Stimulated activated CD4-positive, alpha-beta T cell treated with anti-CD3 and anti-CD28 coated beads, Interleukin-1b, Interleukin-23, amount 100 ng/mL, for 1 hour (primary cell): ENCODE data around the gene PALM2AKAP2.

ENCODE experiments used
- DNase-seq, 2 donors: peaks; one replicate each; pipeline ENCODE4 v3.0.0-alpha.2; 2020; ENCODE audit warnings: low read depth in 2 of 2

Gene PALM2AKAP2

DNA sequence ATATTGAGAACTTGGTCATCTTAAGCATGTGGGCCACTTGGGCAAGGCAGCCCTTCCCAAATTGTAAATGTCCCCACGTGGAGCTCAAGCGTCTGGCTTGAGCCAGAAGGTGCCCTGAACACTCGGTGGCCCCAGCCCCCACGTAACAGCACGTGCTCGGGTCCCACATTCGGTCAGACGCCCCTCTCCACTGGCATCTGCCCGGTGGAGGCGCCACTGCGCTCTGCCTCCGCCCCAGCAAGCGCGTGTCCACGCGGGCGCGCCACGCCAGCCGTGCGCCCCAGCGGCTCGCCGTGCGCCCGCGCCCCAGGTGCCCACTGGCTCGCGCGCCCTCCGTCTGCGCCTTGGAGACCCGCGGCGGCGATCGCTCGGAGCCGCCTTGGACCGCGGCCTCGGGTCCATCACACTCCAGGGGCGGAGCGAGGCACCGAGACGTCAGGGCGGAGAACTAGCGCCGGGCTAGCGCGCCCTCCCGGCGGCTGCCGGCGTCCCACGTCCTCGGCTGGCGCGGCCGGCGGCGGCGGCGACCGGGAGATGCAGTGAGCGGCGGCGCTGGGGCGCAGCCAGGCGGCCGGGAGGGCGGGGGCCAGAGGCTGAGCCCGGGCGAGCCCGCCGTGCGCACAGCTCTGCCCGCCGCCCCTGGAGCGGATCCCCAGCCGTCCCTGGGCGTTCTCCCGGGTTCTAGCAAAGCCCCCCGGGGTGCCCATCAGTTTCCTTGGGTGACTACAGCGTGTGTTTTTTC lies at the start of gene PALM2AKAP2:
Gene PALM2AKAP2, plus strand, starts transcription at position 488 of the 742 bp plus-strand sequence. CDS start 291 bp downstream, outside the sequence.
- no peak for DNase-seq

DNA sequence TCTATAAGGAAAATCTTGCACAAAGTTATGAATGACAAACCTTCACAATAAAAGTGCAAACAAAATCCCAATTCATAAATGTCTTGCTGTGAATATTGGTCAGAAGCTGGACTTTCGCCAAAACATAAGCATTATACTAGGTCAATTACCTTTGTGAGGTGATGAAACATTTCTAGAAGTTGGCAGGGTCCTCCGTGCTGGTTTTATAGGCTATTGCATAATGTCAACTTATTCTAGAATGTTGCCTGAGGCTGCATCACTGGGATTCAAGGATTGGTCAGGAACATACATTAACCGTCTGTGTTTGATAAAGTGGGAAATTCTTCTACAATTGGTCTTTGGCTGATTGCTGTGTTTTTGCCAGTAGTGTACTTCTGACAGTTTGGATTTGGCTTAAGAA lies 49.8 kb upstream of the PALM2AKAP2 start:
- no peak for DNase-seq

DNA sequence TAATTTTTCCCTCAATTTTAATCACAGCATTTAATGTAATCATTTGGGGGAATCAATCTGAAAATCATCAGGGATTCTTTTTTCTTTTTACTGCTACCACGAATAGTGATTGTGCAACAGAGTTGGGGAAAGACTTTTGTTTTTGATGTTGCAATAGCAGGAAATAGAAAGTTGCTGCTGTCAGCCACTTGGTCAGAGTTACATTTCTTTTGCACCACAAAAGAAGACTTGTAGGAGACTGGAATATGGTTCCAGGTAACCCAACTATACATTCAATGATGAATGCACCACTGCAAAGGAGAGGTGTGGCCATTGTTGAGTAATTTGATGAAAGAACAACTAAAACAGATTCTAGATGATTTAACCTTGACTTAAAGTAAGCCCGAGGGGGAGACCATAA lies 46.3 kb upstream of the PALM2AKAP2 start:
- no peak for DNase-seq

DNA sequence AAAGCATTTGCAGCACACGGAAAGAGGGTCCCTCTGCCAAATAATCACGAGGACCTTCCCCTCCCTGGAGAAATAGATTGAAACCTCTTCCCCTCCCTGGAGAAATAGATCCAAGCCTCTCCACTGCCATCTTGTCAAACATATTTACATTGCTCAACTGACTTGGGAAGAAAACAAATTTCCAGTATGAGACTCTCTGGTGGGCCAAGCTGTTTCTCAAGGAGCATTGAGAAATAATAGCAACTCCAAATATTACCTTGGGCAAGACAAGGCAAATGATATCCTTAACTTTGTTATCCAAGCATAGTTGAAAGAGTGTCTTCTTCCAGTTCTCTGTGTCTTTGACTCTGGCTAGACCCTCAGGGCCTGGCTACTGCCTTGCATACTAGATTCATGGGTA lies 45.2 kb upstream of the PALM2AKAP2 start:
- no peak for DNase-seq

DNA sequence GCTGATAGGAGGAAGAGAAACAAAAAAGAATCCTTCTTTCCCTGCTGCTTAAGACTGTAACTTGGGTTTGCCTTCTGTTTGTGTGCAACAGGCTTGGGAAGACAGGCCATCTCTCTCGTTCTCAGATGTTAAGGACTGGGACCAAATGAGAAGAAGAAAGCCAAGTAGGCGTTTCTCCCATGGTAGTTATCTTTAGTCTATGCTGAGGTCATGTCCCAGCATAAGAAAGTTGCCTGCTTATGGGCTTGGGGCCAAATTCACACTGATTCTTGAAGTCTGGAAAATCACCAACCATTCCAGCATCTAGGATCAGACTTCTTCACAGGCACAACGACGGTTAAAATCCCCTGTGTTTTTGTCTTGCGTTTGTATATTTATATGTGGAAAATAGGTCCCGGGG lies 44.2 kb upstream of the PALM2AKAP2 start:
- DNase-seq = no peak

DNA sequence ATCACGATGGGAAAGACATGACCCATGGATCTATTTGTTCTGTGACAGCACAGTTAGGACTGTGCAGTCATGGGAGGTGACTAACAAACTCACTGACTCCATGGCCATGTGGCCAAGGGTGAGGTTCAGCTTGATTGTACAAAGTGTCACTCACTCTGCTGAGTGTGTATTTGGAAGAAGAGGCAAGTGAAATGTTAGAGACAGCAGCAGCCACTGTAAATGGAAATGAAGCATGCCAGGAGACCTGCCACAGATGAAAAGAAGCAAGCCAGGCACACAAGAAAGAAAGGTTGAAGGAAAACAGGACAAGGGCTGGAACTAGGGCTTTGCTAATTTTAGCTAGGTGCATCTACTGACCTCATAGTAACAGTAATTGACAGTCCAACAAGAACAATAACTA lies 42.7 kb upstream of the PALM2AKAP2 start:
- DNase-seq = no peak

DNA sequence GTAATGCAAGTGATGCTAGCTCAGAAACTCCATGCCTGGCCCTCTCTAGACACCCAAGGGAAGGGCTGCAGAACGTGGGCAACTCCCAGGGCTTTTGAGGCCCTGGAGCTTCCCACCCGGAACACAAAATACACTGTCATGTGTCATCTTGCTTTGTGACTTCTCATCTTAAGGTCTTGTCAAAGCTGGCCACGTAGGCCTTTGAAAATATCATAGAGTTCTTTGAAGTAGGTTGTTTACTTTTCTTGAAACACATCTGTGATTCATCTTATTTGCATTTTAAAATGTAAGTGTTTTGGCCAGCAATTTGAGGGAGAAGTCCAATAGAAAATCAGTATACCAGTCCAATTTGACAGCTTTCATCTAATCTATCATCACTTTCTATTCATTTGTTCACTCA lies 40.2 kb upstream of the PALM2AKAP2 start:
- DNase-seq = no peak

DNA sequence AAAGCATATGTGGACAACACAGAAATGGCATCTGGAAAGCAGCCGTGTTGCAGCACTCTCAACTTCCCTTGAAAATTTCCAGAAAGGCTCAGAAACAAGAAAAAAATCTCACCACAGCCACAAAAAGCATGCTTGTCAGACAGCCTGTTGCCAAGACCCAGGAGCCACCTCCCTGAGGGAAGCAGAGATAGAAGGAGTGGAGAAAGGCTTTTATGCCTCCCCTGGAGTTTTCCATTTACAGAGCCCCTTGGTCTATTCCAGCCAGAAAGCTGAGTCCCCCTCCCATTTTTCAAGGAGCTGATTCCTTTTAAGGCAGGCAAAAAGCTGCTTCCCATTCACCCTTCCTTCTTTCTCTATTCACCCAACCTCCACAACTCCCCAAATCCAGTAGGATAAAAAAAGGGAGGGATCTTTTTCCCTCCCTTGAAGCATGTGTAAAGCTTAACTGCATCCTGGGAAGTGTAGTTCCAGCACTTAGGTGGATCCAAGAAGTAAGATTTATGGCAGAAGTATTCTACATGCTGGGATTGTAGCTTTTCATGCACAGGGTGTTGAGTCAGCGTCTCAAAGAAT lies 37.1 kb upstream of the PALM2AKAP2 start:
- no peak for DNase-seq

DNA sequence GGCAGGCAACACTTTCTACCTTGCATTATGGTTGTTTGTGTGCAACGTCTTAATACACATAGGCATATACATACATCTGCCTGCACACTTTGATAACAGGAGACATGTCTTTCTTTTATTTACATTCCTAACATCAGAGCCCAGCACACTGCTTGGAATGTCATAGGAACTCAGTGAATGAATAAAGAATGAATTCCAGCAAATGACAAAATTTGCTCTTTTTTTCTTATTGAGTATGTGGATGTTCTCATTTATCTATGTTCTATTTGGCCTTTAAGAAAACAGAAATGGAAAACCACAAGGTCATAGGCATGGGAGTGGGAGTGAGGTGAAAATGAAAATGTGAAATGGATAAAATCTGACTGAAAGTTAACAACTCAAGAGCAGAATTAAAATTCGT lies 36.3 kb upstream of the PALM2AKAP2 start:
- no peak for DNase-seq

DNA sequence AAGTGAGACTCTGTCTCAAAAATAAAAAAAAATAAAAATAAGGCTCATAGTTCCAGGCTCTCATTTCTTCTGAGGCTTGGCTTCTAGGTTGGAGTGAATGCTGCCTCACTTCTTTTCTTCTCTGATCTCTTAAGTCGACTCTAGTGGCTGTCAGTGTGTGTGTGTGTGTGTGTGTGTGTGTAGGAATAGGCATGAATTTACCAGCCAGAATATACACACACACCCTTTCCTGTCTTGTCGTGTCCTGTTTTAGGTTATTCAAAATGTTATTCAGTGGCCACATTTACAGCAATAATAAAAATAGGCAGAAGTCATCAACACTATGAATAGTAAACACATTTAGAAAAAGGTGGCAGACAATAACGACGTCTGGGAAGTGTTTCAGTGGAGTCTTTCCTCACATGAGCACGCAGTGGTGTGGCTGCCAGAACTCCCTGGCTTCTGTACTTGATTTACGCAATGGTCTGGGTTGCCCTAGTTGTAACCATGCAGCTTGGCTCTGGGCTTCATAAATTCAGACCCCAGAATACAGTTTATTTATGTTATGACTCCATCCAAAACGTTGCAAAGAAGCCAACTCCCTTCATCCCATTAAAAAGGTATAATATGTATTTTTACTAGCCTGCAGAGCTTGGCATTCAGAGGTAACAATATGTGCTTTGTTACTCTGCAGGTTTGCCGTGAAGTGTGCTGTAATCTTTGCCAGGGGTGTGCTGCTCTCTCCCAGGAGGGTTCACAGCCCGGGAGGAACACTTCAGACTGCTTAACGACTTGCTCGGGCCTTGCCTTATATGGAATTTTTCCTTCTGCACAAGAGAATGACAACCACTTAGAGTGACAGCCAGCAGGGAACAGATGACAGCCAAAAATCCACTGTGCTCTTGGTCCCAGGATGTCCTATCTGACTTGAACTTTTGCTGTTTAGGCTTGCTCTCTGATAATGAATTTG lies 34.4 kb upstream of the PALM2AKAP2 start:
- DNase-seq = no peak

DNA sequence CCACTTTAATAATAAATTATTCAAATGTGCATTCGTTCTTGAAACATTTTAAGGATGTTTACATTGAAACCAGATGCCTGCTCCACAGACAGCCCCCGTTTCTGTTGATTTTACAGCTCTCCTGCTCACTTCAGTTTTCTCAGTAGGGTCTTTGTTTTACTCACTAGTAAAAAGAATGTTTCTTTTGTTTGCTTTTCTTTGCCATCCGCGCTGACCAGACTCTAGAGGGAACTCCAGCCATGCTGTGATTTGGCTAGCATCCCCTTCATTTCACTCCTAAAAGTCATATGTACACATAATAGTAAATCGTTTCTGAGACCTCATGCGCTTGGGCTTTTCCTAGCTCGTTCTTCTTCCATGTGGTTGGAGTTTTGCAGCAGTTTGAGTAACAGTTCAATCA lies 28.7 kb upstream of the PALM2AKAP2 start:
- DNase-seq = no peak

DNA sequence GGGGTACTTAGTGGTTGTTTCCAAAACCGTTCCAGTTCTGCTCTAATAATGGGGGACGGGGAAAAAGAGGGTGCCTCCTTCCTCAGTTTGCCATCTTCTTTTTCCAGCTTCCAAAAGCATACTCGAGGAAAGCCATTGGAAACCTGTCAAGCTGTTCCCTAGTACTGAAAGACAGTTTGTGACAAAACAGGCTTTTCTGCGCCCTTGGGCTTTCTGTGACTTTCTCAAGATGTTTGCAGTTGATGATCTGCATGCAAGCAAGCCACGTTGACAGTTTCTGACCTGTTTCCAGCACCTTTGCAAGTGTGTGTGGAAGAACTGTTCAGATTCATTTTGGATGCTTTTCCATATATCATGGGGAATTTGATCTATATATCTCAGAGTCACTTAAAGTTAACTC lies 26.7 kb upstream of the PALM2AKAP2 start:
- no peak for DNase-seq

DNA sequence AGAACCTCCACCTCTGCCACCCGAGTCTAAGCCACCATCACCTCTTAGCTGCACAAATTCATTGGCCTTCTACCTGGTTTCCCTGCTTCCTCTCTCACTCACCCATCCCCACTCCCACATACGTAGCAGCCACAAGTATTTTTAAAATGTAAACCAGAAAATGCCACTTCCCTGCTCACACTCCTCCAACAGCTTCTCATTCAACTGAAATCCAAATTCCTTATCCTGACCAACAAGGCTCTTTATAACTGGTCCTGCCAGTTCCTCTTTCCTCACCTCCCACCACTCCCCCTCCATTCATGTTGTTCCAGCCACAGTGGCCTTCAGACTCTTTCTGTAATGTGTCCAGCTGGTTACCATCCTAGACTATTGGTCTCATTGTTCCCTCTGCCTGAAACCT lies 25.0 kb upstream of the PALM2AKAP2 start:
- DNase-seq = no peak

DNA sequence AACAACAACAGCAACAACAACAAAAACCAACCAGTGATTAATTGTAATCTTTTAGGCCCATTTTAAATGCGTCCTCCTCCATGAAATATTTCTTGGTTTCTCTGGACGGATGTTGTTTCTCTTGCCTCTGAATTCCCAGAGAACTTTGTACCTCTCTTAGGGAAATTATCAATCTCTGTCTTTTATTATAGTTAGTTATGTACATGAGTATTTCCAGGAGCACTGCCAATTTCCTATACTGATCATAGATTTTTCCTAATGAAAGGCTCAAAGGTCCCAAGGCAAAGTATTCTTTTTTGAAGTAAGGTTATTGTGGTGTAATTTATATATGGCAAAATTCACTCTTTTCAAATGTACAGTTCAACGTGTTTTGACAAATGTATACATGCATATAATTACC lies 20.4 kb upstream of the PALM2AKAP2 start:
- no peak for DNase-seq

DNA sequence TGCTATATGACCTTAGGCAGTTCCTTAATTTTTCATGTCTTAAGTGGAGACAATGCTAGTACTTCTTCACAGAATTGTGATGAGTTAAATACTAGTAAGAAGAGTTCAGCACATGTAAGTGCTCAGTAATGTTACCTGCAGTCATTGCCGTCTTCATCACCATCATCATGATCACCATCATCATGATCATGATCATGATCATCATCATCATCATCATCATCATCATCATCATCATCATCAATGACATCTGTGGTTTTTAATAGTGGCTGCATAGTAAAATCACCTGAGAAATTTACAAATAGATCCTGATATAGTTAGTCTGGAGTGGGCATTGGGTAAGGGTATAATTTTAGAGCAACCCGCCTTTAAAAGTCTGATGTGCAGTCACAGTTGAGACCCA lies 14.7 kb upstream of the PALM2AKAP2 start:
- DNase-seq = no peak

DNA sequence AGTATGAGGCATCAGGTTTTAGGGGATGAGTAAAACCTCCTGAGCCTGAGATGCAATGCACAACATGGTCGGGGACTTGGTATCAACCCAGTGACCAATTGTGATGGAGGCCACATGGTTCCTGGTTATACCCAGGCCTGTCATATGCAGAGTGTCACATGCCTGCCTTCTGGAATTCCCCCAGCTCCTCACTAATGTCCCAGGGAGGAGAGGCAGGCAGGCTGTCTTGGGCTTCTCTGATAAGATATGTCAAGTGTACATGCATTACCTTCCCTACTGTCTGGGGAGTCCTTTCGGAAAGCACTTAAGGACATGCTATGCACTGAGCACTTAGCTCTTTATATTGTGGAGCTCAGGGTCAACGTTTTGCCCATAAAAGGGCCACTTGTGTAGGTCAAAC lies 14.2 kb upstream of the PALM2AKAP2 start:
- no peak for DNase-seq

DNA sequence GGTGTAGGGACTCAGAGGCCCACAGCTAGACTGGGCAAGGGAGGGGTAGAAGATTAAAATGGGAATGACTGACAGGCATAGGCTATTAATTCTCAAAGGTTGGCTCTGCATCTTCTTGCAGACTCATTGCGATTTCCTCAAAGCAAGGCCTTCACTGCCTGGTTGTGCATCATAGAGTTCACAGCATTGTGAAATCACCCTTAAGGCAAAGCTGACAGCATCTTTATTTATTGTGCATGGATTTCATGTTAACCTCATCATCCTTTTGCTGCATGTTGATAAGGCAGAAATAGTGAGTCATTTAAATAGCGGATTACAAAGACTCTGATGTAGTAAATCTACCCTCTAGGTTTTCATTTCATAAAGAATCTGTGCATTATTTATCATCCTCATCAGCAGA lies 13.6 kb upstream of the PALM2AKAP2 start:
- no peak for DNase-seq

DNA sequence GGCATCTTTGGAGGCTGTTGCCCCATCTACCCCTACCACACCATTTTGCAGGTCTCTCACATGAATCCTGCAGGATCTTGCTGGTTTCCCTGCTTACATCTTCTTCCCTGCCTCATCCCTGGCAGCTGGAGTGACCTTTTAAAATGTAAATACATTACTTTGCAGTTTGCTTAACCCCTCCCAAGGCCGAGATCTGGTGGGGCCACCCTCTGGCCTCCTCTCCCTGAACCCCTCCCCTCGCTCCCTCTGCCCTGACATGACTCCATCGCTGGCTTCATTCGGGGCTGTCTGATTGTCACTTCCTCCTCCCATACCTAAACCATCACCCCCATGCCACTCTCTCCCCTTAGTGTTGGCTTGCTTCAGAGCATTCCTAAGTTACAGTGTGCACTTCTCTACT lies 12.6 kb upstream of the PALM2AKAP2 start:
- no peak for DNase-seq

DNA sequence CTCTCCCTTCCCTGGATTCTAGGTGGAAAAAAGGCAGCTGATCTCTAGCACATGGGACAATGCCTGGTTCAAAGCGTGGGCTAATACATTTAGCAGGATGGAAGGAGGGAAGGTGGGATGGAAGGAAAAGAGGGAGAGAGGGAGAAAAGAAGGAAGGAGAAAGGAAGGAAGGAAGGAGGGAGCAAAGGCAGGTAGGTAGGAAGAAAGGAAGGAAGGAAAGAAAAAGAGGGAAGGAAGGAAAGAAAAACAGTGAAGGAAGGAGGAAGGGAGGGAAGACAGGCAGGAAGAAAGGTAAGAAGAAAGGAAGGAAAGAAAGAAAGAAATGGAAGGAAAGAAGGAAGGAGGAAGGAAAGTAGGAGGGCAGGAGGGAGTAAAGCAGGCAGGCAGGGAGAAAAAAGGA lies 12.2 kb upstream of the PALM2AKAP2 start:
- no peak for DNase-seq

DNA sequence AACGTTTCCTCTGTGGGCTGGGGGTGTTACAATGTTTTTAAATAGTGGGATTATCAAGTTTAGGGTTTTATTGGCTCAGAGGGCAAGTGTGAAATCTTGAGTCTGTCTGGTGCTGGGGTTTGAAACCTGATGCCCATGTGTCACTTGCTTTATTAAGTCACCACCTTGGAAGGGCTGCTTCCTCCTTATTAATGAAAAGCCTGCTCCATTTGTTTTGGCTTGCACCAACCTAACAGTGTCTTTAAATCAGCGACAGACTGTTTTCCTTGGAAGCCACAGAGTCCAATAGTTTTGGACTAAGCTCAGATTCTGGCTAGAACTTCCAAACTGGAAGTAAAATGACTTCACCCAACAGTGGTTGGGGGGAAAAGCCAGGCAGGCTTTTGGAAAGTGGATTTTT lies 10.7 kb upstream of the PALM2AKAP2 start:
- no peak for DNase-seq

DNA sequence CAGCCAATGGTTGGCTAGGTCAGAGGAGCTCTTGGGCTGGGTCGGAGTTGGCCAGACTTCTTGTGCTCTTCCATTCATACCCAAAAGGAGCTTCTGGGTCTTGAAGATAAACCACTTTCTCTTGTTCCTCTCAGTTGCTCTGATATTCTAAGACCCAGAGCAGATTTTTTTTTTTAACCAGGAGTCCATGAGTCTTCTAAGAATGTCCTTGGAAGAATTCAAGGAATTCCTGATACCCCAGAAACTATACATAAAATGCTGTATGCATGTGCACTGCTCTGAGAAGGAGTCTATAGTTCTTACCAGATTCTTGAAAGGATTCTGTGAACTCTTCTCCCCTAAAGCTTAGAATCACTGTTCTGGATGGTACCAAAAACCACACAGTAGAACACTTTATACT lies 9.9 kb upstream of the PALM2AKAP2 start:
- no peak for DNase-seq

DNA sequence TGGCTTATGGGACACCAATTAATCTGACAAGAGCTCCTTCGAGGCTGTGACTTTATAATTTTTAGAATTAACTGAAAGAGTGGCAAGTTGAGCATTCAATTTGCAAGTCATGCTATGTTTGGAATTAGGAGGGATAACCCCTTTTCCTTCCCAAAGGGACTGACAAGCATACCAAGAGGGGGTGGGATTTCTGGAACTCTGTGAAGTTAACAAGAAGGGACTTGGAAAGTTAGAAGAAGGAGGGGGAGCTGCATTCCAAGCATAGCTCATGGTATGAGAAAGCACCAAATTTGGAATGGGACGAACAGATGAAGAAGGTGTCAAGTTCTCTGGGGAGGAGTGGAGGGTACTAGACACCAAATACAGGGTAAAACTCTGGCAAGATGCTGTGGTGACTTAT lies 8.9 kb upstream of the PALM2AKAP2 start:
- DNase-seq = no peak
